ENCODE measurements around the gene ELP2. TPM values are rescaled to one million over a fixed set of nuclear protein-coding genes. Genes with fewer than 3 reads are reported as not detected.

Gene ELP2
- polyA plus RNA-seq, 1 of the 3 experiments (the other 2 are of a cell fraction) = 38.3 TPM

DNA sequence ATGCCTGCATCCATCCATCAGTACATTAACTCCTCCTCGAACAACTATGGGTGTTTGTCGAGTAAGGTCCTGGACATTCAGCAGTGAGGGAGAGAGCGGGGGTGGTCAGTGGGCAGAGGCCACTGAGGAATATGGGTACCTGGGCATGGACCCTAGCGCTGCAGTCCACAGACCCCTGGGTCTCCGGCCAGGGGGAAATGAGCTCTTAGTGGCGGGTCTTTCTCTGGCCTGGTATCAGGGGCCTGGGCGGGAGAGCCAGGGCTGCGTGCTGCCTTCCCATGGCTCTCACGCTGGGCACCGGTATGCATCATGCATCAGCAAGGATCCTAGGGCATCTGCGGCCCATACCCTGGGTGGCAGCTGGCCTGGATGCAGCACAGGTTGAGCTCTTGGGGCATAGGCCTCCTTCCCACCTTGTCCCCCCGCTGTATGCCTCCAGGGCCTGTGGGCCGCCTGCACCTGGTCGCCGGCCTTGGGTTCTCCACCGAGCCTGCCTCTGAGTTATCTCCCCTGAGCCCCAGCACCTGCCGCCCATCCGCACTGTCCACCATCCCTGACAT lies 56.3 kb downstream of the ELP2 start:
- Histone ChIP-seq H2AFZ (ENCODE audit: low read depth) (no peak overlapping the region), H3K4me1 (ENCODE audit: control insufficient read depth in 1 of 2, insufficient read depth in 2 of 2, low read depth in 1 of 2, low read length in 1 of 2) (peaks cover 0 to 7% of the 10 kb centered on the region in 2 experiments; a peak in 1 of 4 replicates), H4K20me1 (ENCODE audit: insufficient read depth) (no peaks in the 10 kb centered on the region), H3K79me2 (ENCODE audit: insufficient read depth) (no peaks in the 10 kb centered on the region), H3F3A (replicated peaks; ENCODE audit: insufficient read depth) (no peaks in the 10 kb centered on the region), H3K9ac (no peak overlapping the region), H3K9me3 (no peaks in the 10 kb centered on the region), H3K27me3 (ENCODE audit: insufficient read depth) (no peaks in the 10 kb centered on the region), H3K4me3 (ENCODE audit: low read depth in 2 of 2, low read length in 1 of 2) (no peak overlapping the region), H3K27ac (ENCODE audit: low read depth in 2 of 2, low read length in 1 of 2) (no peak overlapping the region), H3K36me3 (replicated peaks in 1 of 2; ENCODE audit: control insufficient read depth in 1 of 2, insufficient read depth in 2 of 2, low read length in 1 of 2) (no peaks in the 10 kb centered on the region), H3K9me2 (no peaks in the 10 kb centered on the region), H3K4me2 (peak overlapping the region; percentile 94; the same call in 1 of the 2 replicates)
- no peak for DNase-seq
- ChIA-PET POLR2A (no interaction called here), CTCF (interaction anchor here (1.1 kb wide), 1 partner anchor 22 kb away, joined by 3 read pairs; no protein-coding TSS in a partner anchor)
- 98% methylated on average over 9 of the region's 18 CpGs for WGBS (ENCODE audit: low lambda C conversion rate)
- TF ChIP-seq FOXJ3 (CRISPR knock-in tag; IDR thresholded peaks at IDR 0.05) (no peak), NFIC (IDR thresholded peaks at IDR 0.05; ENCODE audit: borderline replicate concordance) (no peak), RCOR1 (IDR thresholded peaks at IDR 0.05; ENCODE audit: low read length) (no peak), USF1 (IDR thresholded peaks at IDR 0.05; ENCODE audit: borderline replicate concordance, low read depth) (no peak), TAF1 (IDR thresholded peaks at IDR 0.05; ENCODE audit: borderline replicate concordance, low read depth, low read length) (no peak), TCF12 (IDR thresholded peaks at IDR 0.05) (no peak), EZH2phosphoT487 (IDR thresholded peaks at IDR 0.05; ENCODE audit: borderline replicate concordance, low read depth) (no peak), MEF2A (IDR thresholded peaks at IDR 0.05; ENCODE audit: borderline replicate concordance, low read depth) (no peak), SMC3 (IDR thresholded peaks at IDR 0.05; ENCODE audit: low read depth, low read length) (no peak), GABPA (IDR thresholded peaks at IDR 0.05; ENCODE audit: low read depth) (no peak), MXI1 (IDR thresholded peaks at IDR 0.05; ENCODE audit: low read depth, low read length) (no peak), POLR2AphosphoS5 (IDR thresholded peaks at IDR 0.05; ENCODE audit: low read depth, low read length) (no peak), CHD2 (IDR thresholded peaks at IDR 0.05; ENCODE audit: low read length, partially characterized antibody) (no peak), GATA2 (CRISPR knock-in tag; IDR thresholded peaks at IDR 0.05) (no peak)
- TF ChIP-seq, protein P1, sequence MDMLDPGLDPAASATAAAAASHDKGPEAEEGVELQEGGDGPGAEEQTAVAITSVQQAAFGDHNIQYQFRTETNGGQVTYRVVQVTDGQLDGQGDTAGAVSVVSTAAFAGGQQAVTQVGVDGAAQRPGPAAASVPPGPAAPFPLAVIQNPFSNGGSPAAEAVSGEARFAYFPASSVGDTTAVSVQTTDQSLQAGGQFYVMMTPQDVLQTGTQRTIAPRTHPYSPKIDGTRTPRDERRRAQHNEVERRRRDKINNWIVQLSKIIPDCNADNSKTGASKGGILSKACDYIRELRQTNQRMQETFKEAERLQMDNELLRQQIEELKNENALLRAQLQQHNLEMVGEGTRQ (IDR thresholded peaks at IDR 0.05; ENCODE audit: borderline replicate concordance, low read depth, low read length) = no peak
- TF ChIP-seq, protein P2, sequence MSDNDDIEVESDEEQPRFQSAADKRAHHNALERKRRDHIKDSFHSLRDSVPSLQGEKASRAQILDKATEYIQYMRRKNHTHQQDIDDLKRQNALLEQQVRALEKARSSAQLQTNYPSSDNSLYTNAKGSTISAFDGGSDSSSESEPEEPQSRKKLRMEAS (IDR thresholded peaks at IDR 0.05; ENCODE audit: low read depth) = no peak
- TF ChIP-seq, protein P3, sequence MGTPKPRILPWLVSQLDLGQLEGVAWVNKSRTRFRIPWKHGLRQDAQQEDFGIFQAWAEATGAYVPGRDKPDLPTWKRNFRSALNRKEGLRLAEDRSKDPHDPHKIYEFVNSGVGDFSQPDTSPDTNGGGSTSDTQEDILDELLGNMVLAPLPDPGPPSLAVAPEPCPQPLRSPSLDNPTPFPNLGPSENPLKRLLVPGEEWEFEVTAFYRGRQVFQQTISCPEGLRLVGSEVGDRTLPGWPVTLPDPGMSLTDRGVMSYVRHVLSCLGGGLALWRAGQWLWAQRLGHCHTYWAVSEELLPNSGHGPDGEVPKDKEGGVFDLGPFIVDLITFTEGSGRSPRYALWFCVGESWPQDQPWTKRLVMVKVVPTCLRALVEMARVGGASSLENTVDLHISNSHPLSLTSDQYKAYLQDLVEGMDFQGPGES (IDR thresholded peaks at IDR 0.05; ENCODE audit: low read depth, low read length) = no peak
